Body of pancreas (tissue), 4 donors: ENCODE measurements around the gene INSR.

Experiments
- CTCF ChIP-seq, 7 experiments: fragments of 450-650 bp in 4 of 7; fragments of 200-600 bp in 3 of 7; sonication (generic) in 3 of 7; IDR thresholded peaks; one replicate each; pipeline ENCODE4 v1.5.1; 2016 to 2019; ENCODE audit warnings: antibody characterized with exemption in 7 of 7
- POLR2A ChIP-seq, 3 donors: fragments of 450-650 bp; IDR thresholded peaks; one replicate each; pipeline ENCODE4 v1.6.1; 2016; ENCODE audit warnings: antibody characterized with exemption in 3 of 3, mild to moderate bottlenecking in 2 of 3

- TF ChIP-seq POLR2A (IDR thresholded peaks at IDR 0.05), result no peak
- no peak for TF ChIP-seq CTCF (IDR thresholded peaks at IDR 0.05)
Observed at GRCh38 chr19:7217861-7218260, 76.4 kb downstream of the INSR start.
